Endothelial cell of umbilical vein (primary cell): ENCODE measurements around the gene APOBEC3G. TPM values are rescaled to one million over a fixed set of nuclear protein-coding genes. Genes with fewer than 3 reads are reported as not detected.

ENCODE experiments used
- BruUV-seq: library from RNA; stranded (reverse); fragments of 400-500 nt; replicated peaks from 2 replicates; lab custom pipeline; 2021; lab: Mats Ljungman, UMichigan
- CTCF ChIA-PET: fragments of 300-600, 350-600 bp; sonication (Branson Sonifier 250); formaldehyde crosslinking; loops from one replicate; lab custom pipeline; 2021; ENCODE audit warnings: antibody characterized with exemption, inconsistent platforms; lab: Charles Lee
- POLR2A ChIA-PET: fragments of 300-600, 350-600 bp; sonication (Branson Sonifier 250); formaldehyde crosslinking; loops from one replicate; lab custom pipeline; 2021; ENCODE audit warnings: antibody characterized with exemption, inconsistent platforms; lab: Charles Lee
- DNase-seq: peaks from one replicate; pipeline ENCODE4 v3.0.0-alpha.2; 2011; ENCODE audit warnings: low read depth, low spot score
- FAIRE-seq: peaks from 2 replicates; lab custom pipeline; 2011; peaks lifted over from hg19 to GRCh38; lab: Jason Lieb, UNC
- H2AFZ ChIP-seq: 2 replicates; pipeline ENCODE4 v1.6.0; 2012; ENCODE audit warnings: low read depth, low read length, control low read depth, inconsistent platforms
- H3K27ac ChIP-seq: 2 replicates; pipeline ENCODE4 v1.5.1; 2011; ENCODE audit warnings: low read depth, mild to moderate bottlenecking, control low read depth, low read length, moderate library complexity; ENCODE audit not compliant: insufficient read depth
- H3K27me3 ChIP-seq, 2 experiments: 2 replicates each; pipeline versions ENCODE4 v1.6.0 to v1.6.1; 2011; ENCODE audit warnings: low read length in 2 of 2, mixed read lengths in 1 of 2; ENCODE audit not compliant: control insufficient read depth in 2 of 2, insufficient read depth in 2 of 2
- H3K36me3 ChIP-seq, 2 experiments: 2 replicates in 1 of 2; 3 replicates in 1 of 2; pipeline ENCODE4 v1.5.1; 2011; ENCODE audit warnings: low read length in 2 of 2, mild to moderate bottlenecking in 1 of 2, moderate library complexity in 1 of 2; ENCODE audit not compliant: control insufficient read depth in 2 of 2, insufficient read depth in 2 of 2; ENCODE audit errors: extremely low read depth in 1 of 2
- H3K4me1 ChIP-seq: 3 replicates; pipeline ENCODE4 v1.5.1; 2011; ENCODE audit warnings: mild to moderate bottlenecking, low read length; ENCODE audit not compliant: control insufficient read depth, insufficient read depth; ENCODE audit errors: extremely low read depth
- H3K4me2 ChIP-seq: 2 replicates; pipeline ENCODE4 v1.6.1; 2011; ENCODE audit warnings: low read length, control low read depth, mixed read lengths; ENCODE audit not compliant: insufficient read depth
- H3K4me3 ChIP-seq, 3 experiments: fragments of 200-600 bp in 1 of 3; sonication (generic), shearing (Covaris generic) in 1 of 3; replicated peaks in 1 of 3; 2 replicates each; pipeline ENCODE4 v1.5.1; 2011 to 2016; ENCODE audit warnings: control low read depth in 3 of 3, low read length in 3 of 3, mild to moderate bottlenecking in 2 of 3, inconsistent platforms in 1 of 3, low read depth in 1 of 3, moderate library complexity in 1 of 3; ENCODE audit not compliant: insufficient read depth in 1 of 3
- H3K79me2 ChIP-seq: 2 replicates; pipeline ENCODE4 v1.6.0; 2012; ENCODE audit warnings: low read length, inconsistent platforms; ENCODE audit not compliant: control insufficient read depth, insufficient read depth
- H3K9ac ChIP-seq: replicated peaks from 2 replicates; pipeline ENCODE3; 2011; ENCODE audit warnings: low read length, control low read depth; ENCODE audit not compliant: insufficient read depth; ENCODE audit errors: extremely low read depth
- H3K9me1 ChIP-seq: replicated peaks from 3 replicates; pipeline ENCODE4 v1.6.0; 2011; ENCODE audit warnings: mild to moderate bottlenecking, low read length; ENCODE audit not compliant: control insufficient read depth, insufficient read depth; ENCODE audit errors: extremely low read depth
- H3K9me3 ChIP-seq: replicated peaks from 2 replicates; pipeline ENCODE4 v1.5.1; 2012; ENCODE audit warnings: low read length, inconsistent platforms; ENCODE audit not compliant: control insufficient read depth, insufficient read depth
- H4K20me1 ChIP-seq: replicated peaks from 2 replicates; pipeline ENCODE3; 2011; ENCODE audit warnings: mild to moderate bottlenecking, low read length; ENCODE audit not compliant: control insufficient read depth, insufficient read depth; ENCODE audit errors: extremely low read depth
- EZH2 ChIP-seq: IDR thresholded peaks from 2 replicates; pipeline ENCODE4 v1.6.1; 2012; ENCODE audit warnings: borderline replicate concordance, low read depth, mild to moderate bottlenecking, moderate library complexity, low read length, inconsistent platforms; ENCODE audit not compliant: severe bottlenecking
- FOS ChIP-seq: IDR thresholded peaks from 2 replicates; pipeline ENCODE4 v1.6.1; 2011; ENCODE audit warnings: mild to moderate bottlenecking, low read length, moderate library complexity, borderline replicate concordance; ENCODE audit not compliant: insufficient read depth
- GATA2 ChIP-seq: IDR thresholded peaks from 2 replicates; pipeline ENCODE4 v1.7.0; 2011; ENCODE audit warnings: low read depth, mild to moderate bottlenecking, moderate library complexity, mixed read lengths, low read length; ENCODE audit not compliant: insufficient read length, insufficient read depth
- JUN ChIP-seq: IDR thresholded peaks from 2 replicates; pipeline ENCODE4 v1.6.1; 2011; ENCODE audit warnings: borderline replicate concordance, low read depth; ENCODE audit not compliant: insufficient read length, insufficient read depth
- MYC ChIP-seq: IDR thresholded peaks from one replicate; pipeline ENCODE4 v1.6.1; 2011; ENCODE audit warnings: mild to moderate bottlenecking, low read depth, low read length
- POLR2A ChIP-seq: IDR thresholded peaks from 2 replicates; pipeline ENCODE4 v1.6.1; 2012; ENCODE audit warnings: low read depth, mild to moderate bottlenecking, control low read depth, low read length
- POLR2AphosphoS5 ChIP-seq: IDR thresholded peaks from 2 replicates; pipeline ENCODE4 v1.6.1; 2012; ENCODE audit warnings: low read depth, mild to moderate bottlenecking, control low read depth, low read length, moderate library complexity; ENCODE audit not compliant: insufficient read depth
- dilution Hi-C: fragments of 300-500 bp; cut with MboI; formaldehyde crosslinking; loops from one replicate; pipeline ENCODE4 v1.15.0; 2019; ENCODE audit warnings: low sequenced_read_pairs; ENCODE audit not compliant: extremely low pct_ligation_motif_present
- intact Hi-C: fragments of 100-400 bp; cut with micrococcal nuclease; formaldehyde crosslinking; loops from one replicate; pipeline ENCODE4 v1.10.0; 2022
- polyA plus RNA-seq, 4 experiments: library from polyadenylated mRNA; depleted of rRNA in 3 of 4; stranded (reverse) in 3 of 4; unstranded in 1 of 4; fragments of >200 nt; gene quantifications; 2 replicates each; pipeline versions ENCODE4 v1.2.1 to v1.2.3, GENCODE V29; 2011 to 2012; ENCODE audit warnings: missing spikeins in 1 of 4
- total RNA-seq: library from RNA; stranded (reverse); gene quantifications from 2 replicates; pipeline ENCODE4 v1.2.3, GENCODE V29; 2021
- TF ChIP-seq, protein P1 (sequence below): IDR thresholded peaks from 2 replicates; pipeline ENCODE4 v1.6.1; 2011; ENCODE audit not compliant: insufficient read depth, insufficient read length
- TF ChIP-seq, protein P2 (sequence below), 2 donors: IDR thresholded peaks; 1 replicate in 1 of 2; 2 replicates in 1 of 2; pipeline ENCODE4 v1.5.1; 2011; ENCODE audit warnings: low read length in 2 of 2, mild to moderate bottlenecking in 2 of 2, moderate library complexity in 2 of 2, control low read depth in 1 of 2, inconsistent platforms in 1 of 2, low read depth in 1 of 2; ENCODE audit not compliant: insufficient read depth in 1 of 2; ENCODE audit errors: extremely low read depth in 1 of 2

The APOBEC3G gene
- total and polyA plus RNA-seq, 2 donors (not counting 3 experiments of a cell fraction or from before 2014, with no cell fraction given), result 3.6 to 5.1 TPM

DNA sequence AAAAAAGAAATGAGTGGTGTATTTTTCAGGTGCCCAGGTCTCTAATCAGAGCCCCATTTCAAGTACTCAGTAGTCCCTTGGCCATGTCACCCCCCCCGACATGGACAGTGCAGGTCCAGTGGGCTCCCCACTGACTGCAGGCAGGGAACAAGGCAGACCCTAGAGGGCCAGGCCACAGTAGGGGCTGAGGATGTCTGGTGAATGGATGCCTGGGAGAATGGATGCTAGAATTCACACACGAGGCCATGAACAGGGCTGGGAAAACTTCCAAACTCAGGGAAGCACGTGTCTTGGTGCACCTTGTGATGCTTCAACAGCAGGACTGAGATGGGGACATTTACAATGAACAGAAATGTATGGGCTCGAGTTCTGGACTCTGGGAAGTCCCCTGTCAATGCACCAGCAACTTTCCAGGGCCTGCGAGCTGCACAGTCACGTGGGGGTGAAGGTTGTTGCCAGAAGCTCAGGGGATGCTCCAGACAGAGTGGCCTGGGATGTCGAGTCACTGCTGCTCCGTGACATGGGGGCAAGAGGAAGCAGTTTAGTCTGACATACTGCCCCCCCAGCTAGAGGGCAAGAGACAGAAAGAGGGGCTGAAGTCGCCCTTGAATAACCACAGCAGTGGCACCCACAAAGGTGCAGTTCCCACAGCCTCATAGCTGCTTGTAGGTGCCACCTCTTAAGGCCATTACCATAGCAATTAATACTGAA lies 3.1 kb downstream of the APOBEC3G start:
- POLR2A ChIA-PET, result interaction anchor here (0.5 kb wide), 1 partner anchor 1544 kb away, joined by 3 read pairs; no protein-coding TSS in a partner anchor
- TF ChIP-seq, protein P1, sequence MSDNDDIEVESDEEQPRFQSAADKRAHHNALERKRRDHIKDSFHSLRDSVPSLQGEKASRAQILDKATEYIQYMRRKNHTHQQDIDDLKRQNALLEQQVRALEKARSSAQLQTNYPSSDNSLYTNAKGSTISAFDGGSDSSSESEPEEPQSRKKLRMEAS, result no peak
- no peak for TF ChIP-seq POLR2AphosphoS5
- no peak for TF ChIP-seq FOS
- no peak for TF ChIP-seq POLR2A
- TF ChIP-seq MYC, result no peak
- TF ChIP-seq GATA2, result no peak
- no peak for TF ChIP-seq JUN
- no peak for TF ChIP-seq EZH2
- TF ChIP-seq, protein P2, sequence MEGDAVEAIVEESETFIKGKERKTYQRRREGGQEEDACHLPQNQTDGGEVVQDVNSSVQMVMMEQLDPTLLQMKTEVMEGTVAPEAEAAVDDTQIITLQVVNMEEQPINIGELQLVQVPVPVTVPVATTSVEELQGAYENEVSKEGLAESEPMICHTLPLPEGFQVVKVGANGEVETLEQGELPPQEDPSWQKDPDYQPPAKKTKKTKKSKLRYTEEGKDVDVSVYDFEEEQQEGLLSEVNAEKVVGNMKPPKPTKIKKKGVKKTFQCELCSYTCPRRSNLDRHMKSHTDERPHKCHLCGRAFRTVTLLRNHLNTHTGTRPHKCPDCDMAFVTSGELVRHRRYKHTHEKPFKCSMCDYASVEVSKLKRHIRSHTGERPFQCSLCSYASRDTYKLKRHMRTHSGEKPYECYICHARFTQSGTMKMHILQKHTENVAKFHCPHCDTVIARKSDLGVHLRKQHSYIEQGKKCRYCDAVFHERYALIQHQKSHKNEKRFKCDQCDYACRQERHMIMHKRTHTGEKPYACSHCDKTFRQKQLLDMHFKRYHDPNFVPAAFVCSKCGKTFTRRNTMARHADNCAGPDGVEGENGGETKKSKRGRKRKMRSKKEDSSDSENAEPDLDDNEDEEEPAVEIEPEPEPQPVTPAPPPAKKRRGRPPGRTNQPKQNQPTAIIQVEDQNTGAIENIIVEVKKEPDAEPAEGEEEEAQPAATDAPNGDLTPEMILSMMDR (IDR thresholded peaks at IDR 0.05; ENCODE audit: extremely low read depth in 1 of 2, insufficient read depth in 1 of 2, low read depth in 1 of 2, low read length in 2 of 2), result no peak
- Histone ChIP-seq H3K9me3 (no peaks in the 10 kb centered on the region), H4K20me1 (no peaks in the 10 kb centered on the region), H3K9me1 (no peaks in the 10 kb centered on the region), H3K4me1 (no peaks in the 10 kb centered on the region), H3K9ac (no peak overlapping the region), H3K4me3 (no peak overlapping the region), H3K79me2 (no peaks in the 10 kb centered on the region), H3K4me2 (no peak overlapping the region), H3K27me3 (no peaks in the 10 kb centered on the region), H3K27ac (no peak overlapping the region), H3K36me3 (no peaks in the 10 kb centered on the region), H2AFZ (no peak overlapping the region)
- intact Hi-C loops (no loop called here), dilution Hi-C loops (no loop called here)
- DNase-seq (no peak), FAIRE-seq (no peak)
- CTCF ChIA-PET, result interaction anchor here (1.9 kb wide), 1 partner anchor 311 kb away, joined by 4 read pairs; no protein-coding TSS in a partner anchor
- BruUV-seq, result no TSS peak
